Measurements from ENCODE around the gene MGLL. TPM values are rescaled to one million over a fixed set of nuclear protein-coding genes. Genes with fewer than 3 reads are reported as not detected.

MGLL gene
- total and polyA plus RNA-seq, 2 donors (not counting 1 experiment from before 2014, with no cell fraction given) = 1.7 to 6.9 TPM

DNA sequence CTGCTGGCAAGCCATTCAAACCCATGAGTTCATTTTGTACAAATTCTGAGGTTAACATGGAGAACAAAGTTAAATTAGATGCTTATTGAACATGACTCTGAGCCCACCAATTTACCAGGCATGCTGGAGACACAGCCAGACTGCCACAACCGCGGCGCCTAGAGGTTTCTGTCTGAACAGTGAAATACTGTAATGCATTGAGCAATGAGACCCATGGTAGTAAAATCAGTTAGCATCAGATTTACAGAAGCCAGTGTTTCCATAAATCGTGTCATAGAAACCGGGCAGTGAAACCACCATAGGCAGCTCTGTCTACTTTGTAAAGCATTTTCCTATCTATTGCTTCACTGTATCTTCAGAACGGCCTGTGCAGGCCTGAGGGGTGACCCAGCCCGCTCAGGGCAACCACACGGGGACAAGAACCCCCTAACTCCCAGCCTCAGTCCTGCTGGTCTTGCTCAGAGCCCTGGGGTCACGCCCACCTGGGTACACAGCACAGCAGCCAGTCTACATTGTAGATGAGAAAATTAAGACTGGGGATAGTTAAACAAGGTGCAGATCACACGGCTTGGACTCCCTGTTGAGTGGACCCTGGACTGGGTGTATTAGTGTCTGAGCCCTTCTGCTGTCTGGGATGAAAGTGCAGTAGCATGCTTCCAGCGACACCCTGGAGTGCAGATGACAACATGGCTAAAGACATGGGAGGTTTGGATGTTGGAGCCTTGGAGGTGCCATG lies 44.2 kb downstream of the MGLL start:
- Histone ChIP-seq H2AFZ (ENCODE audit: insufficient read depth, low read depth, low read length, poor library complexity, severe bottlenecking) (no peak overlapping the region), H3K4me3 (ENCODE audit: control extremely low read depth in 1 of 5, extremely low read depth in 1 of 5, insufficient read depth in 1 of 5, low read depth in 2 of 5, low read length in 4 of 5) (no peak overlapping the region), H3K9me3 (ENCODE audit: control extremely low read depth in 1 of 3, control insufficient read depth in 2 of 3, insufficient read depth in 1 of 3, low read length in 2 of 3) (peaks cover 0 to 14% (median 7%) of the 10 kb centered on the region in 3 donors), H3K9ac (ENCODE audit: low read length) (no peak overlapping the region), H3K79me2 (ENCODE audit: control insufficient read depth, insufficient read depth, low read length) (no peaks in the 10 kb centered on the region), H3K27me3 (replicated peaks in 1 of 4; ENCODE audit: control extremely low read depth in 1 of 4, control insufficient read depth in 3 of 4, insufficient read depth in 4 of 4, low read length in 3 of 4) (no peaks in the 10 kb centered on the region), H3K36me3 (replicated peaks in 1 of 2; ENCODE audit: control extremely low read depth in 1 of 2, control insufficient read depth in 1 of 2, extremely low read depth in 1 of 2, insufficient read depth in 2 of 2, low read length in 1 of 2) (no peaks in the 10 kb centered on the region), H3K27ac (ENCODE audit: low read length in 2 of 2) (no peak overlapping the region), H3K4me2 (replicated peaks; ENCODE audit: low read depth, low read length, poor library complexity, severe bottlenecking) (no peak overlapping the region), H3K4me1 (ENCODE audit: control insufficient read depth in 2 of 2, insufficient read depth in 2 of 2, low read length in 2 of 2) (peaks cover 13 to 17% of the 10 kb centered on the region in 2 donors), H4K20me1 (ENCODE audit: control insufficient read depth, insufficient read depth, low read length, poor library complexity, severe bottlenecking) (no peaks in the 10 kb centered on the region)
- ChIA-PET POLR2A (no interaction called here), CTCF (no interaction called here)
- 94% methylated on average over 7 of the region's 11 CpGs for WGBS (ENCODE audit: insufficient coverage)
- intact Hi-C loops (cut with micrococcal nuclease) = no loop called here
- no peak for TF ChIP-seq EZH2 (IDR thresholded peaks at IDR 0.05; ENCODE audit: borderline replicate concordance, insufficient read depth, low read depth, low read length, poor library complexity, severe bottlenecking)
- TF ChIP-seq, protein P1, sequence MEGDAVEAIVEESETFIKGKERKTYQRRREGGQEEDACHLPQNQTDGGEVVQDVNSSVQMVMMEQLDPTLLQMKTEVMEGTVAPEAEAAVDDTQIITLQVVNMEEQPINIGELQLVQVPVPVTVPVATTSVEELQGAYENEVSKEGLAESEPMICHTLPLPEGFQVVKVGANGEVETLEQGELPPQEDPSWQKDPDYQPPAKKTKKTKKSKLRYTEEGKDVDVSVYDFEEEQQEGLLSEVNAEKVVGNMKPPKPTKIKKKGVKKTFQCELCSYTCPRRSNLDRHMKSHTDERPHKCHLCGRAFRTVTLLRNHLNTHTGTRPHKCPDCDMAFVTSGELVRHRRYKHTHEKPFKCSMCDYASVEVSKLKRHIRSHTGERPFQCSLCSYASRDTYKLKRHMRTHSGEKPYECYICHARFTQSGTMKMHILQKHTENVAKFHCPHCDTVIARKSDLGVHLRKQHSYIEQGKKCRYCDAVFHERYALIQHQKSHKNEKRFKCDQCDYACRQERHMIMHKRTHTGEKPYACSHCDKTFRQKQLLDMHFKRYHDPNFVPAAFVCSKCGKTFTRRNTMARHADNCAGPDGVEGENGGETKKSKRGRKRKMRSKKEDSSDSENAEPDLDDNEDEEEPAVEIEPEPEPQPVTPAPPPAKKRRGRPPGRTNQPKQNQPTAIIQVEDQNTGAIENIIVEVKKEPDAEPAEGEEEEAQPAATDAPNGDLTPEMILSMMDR (IDR thresholded peaks at IDR 0.05) = no peak
- Mint-ChIP-seq H3K4me3 (no peak overlapping the region), H3K27me3 (no peaks in the 10 kb centered on the region), H3K27ac (no peak overlapping the region), H3K9me3 (ENCODE audit: insufficient read depth) (peaks cover 2% of the 10 kb centered on the region), H3K4me1 (peaks cover 25% of the 10 kb centered on the region)
- ATAC-seq (ENCODE audit: low read depth) (no peak), DNase-seq (no peak)

DNA sequence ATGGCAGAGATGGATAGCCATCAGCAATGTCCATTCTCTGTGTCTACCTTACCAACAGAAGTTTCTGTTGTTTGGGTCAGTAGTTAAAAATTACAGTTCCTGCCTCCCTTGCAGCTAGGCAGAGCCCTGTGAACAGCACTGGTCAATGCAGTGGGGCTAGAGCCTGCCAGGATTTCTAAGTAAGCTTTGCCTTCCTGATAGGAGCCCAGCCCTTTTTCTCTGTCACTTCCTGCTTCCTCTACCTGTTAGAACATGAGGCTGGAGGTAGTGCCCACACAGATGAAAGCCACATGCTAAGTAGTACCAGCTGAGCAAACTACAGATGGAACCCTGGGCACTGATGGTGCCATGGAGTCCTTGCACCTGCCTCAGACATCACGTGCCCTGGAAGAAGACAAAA lies 45.0 kb downstream of the MGLL start:
- Histone ChIP-seq H3K27ac (ENCODE audit: low read length in 2 of 2) (no peak overlapping the region), H3K4me2 (replicated peaks; ENCODE audit: low read depth, low read length, poor library complexity, severe bottlenecking) (no peak overlapping the region), H3K4me1 (ENCODE audit: control insufficient read depth in 2 of 2, insufficient read depth in 2 of 2, low read length in 2 of 2) (peaks cover 13 to 17% of the 10 kb centered on the region in 2 donors), H3K9me3 (ENCODE audit: control extremely low read depth in 1 of 3, control insufficient read depth in 2 of 3, insufficient read depth in 1 of 3, low read length in 2 of 3) (peaks cover 0 to 14% (median 7%) of the 10 kb centered on the region in 3 donors), H3K4me3 (ENCODE audit: control extremely low read depth in 1 of 5, extremely low read depth in 1 of 5, insufficient read depth in 1 of 5, low read depth in 2 of 5, low read length in 4 of 5) (no peak overlapping the region), H2AFZ (ENCODE audit: insufficient read depth, low read depth, low read length, poor library complexity, severe bottlenecking) (no peak overlapping the region), H3K79me2 (ENCODE audit: control insufficient read depth, insufficient read depth, low read length) (no peaks in the 10 kb centered on the region), H3K36me3 (replicated peaks in 1 of 2; ENCODE audit: control extremely low read depth in 1 of 2, control insufficient read depth in 1 of 2, extremely low read depth in 1 of 2, insufficient read depth in 2 of 2, low read length in 1 of 2) (no peaks in the 10 kb centered on the region), H3K9ac (ENCODE audit: low read length) (no peak overlapping the region), H4K20me1 (ENCODE audit: control insufficient read depth, insufficient read depth, low read length, poor library complexity, severe bottlenecking) (no peaks in the 10 kb centered on the region), H3K27me3 (replicated peaks in 1 of 4; ENCODE audit: control extremely low read depth in 1 of 4, control insufficient read depth in 3 of 4, insufficient read depth in 4 of 4, low read length in 3 of 4) (no peaks in the 10 kb centered on the region)
- POLR2A ChIA-PET = no interaction called here
- H3K4me1 Mint-ChIP-seq = peaks cover 25% of the 10 kb centered on the region
- WGBS (ENCODE audit: insufficient coverage) = no CpG with 5 or more reads among the region's 1 CpG
- ATAC-seq (ENCODE audit: low read depth) (no peak), DNase-seq (no peak)
- H3K27me3 Mint-ChIP-seq = no peaks in the 10 kb centered on the region
- intact Hi-C loops (cut with micrococcal nuclease) = no loop called here
- CTCF ChIA-PET = no interaction called here
- TF ChIP-seq EZH2 (IDR thresholded peaks at IDR 0.05; ENCODE audit: borderline replicate concordance, insufficient read depth, low read depth, low read length, poor library complexity, severe bottlenecking) = no peak
- TF ChIP-seq, protein P1 (IDR thresholded peaks at IDR 0.05) = no peak
- H3K27ac Mint-ChIP-seq = no peak overlapping the region
- peaks cover 2% of the 10 kb centered on the region for H3K9me3 Mint-ChIP-seq (ENCODE audit: insufficient read depth)
- no peak overlapping the region for H3K4me3 Mint-ChIP-seq
